Aorta (tissue), 5 donors: ENCODE data around the gene SPATA12. TPM values are rescaled to one million over a fixed set of nuclear protein-coding genes. Genes with fewer than 3 reads are reported as not detected.

Experiments used
- ATAC-seq: fragments of 200-7000 bp; cut with Tn5 transposase; one replicate; pipeline ENCODE4 v1.9.1; 2022; ENCODE audit warnings: moderate library complexity; ENCODE audit not compliant: low FRiP score
- DNase-seq, 2 donors: peaks; one replicate each; pipeline ENCODE4 v3.0.0-alpha.2; 2020
- H3K27ac ChIP-seq, 2 donors: one replicate each; pipeline ENCODE4 v1.5.1; 2013; ENCODE audit warnings: low read length in 2 of 2, mild to moderate bottlenecking in 2 of 2, moderate library complexity in 2 of 2, control low read depth in 1 of 2, inconsistent platforms in 1 of 2, low read depth in 1 of 2
- H3K27me3 ChIP-seq, 2 donors: one replicate each; pipeline ENCODE4 v1.6.1; 2013; ENCODE audit warnings: control low read depth in 1 of 2, low read length in 1 of 2, mild to moderate bottlenecking in 1 of 2, moderate library complexity in 1 of 2; ENCODE audit not compliant: insufficient read depth in 2 of 2, control insufficient read depth in 1 of 2
- H3K36me3 ChIP-seq, 2 donors: one replicate each; pipeline ENCODE4 v1.6.1; 2013; ENCODE audit warnings: control low read depth in 1 of 2, low read length in 1 of 2, mild to moderate bottlenecking in 1 of 2; ENCODE audit not compliant: insufficient read depth in 2 of 2, control insufficient read depth in 1 of 2
- H3K4me1 ChIP-seq, 2 donors: one replicate each; pipeline ENCODE4 v1.6.1; 2013; ENCODE audit warnings: low read length in 2 of 2, control low read depth in 1 of 2, mild to moderate bottlenecking in 1 of 2, moderate library complexity in 1 of 2; ENCODE audit not compliant: insufficient read depth in 2 of 2, control insufficient read depth in 1 of 2
- H3K4me3 ChIP-seq, 2 donors: one replicate each; pipeline ENCODE4 v1.5.1; 2013; ENCODE audit warnings: low read length in 2 of 2, control low read depth in 1 of 2, mild to moderate bottlenecking in 1 of 2
- H3K9me3 ChIP-seq: one replicate; pipeline ENCODE4 v1.6.1; 2013; ENCODE audit warnings: mild to moderate bottlenecking, low read length; ENCODE audit not compliant: control insufficient read depth
- WGBS, 2 donors: extraction: QIAGEN DNeasy Blood & Tissue Kit; methylation state at CpG; one replicate each; pipeline ENCODE4 v1.1.7; 2013; 5-methylcytosine and 5-hydroxymethylcytosine counted together
- intact Hi-C, 2 donors: fragments of 100-400 bp; cut with DNase I; formaldehyde crosslinking; loops; one replicate each; pipeline versions ENCODE4 v1.14.2 to v1.15.0; 2022
- polyA plus RNA-seq, 2 donors: library from polyadenylated mRNA; stranded (reverse); fragments of 200-250 nt; gene quantifications; one replicate each; pipeline ENCODE4 v1.2.3, GENCODE V29; 2013
- total RNA-seq, 2 donors: library from RNA; stranded (reverse); fragmentation: NEBNext Ultra II Directional; extraction: Animal tissue kit (Norgen Biotek cat#: 25700); gene quantifications; one replicate each; pipeline ENCODE4 v1.2.1, GENCODE V29; 2021
- donor health status: healthy with polysubstance abuse.
- donor health status: Bipolar disorder and iron deficiency.
- donor health status: DM: no; HTN: no; CAD: no.
- donor health status: DM: no; HTN: no; CAD: no.
- donor health status: DM: yes; HTN: yes; CAD: no.

Gene SPATA12
- total and polyA plus RNA-seq, 4 donors: not detected

- H3K4me3 ChIP-seq: no peak overlapping the region
- no peak overlapping the region for H3K27ac ChIP-seq
- 45 to 47% methylated on average over 10 of the region's 10 CpGs for WGBS, 2 donors
- peaks cover 0 to 5% of the 10 kb centered on the region in 2 donors for H3K4me1 ChIP-seq
- H3K27me3 ChIP-seq: no peaks in the 10 kb centered on the region
- DNase-seq (no peak), ATAC-seq (no peak)
- H3K36me3 ChIP-seq: no peaks in the 10 kb centered on the region
- no peaks in the 10 kb centered on the region for H3K9me3 ChIP-seq
- intact Hi-C loops: no loop called here
Measured at GRCh38 chr3:57120451-57121174, 60.1 kb downstream of the SPATA12 start.

Other genes with a start within 250 kb of the SPATA12 start
- gene IL17RD, start 104.7 kb downstream of the SPATA12 start, total RNA-seq: 10 to 100 TPM in 1 of 2 donors, 1 to 10 TPM in 1; 4.3 to 17.0 TPM
- under 1 TPM; 0.63 to 0.64 TPM for gene IL17RD, start 104.7 kb downstream of the SPATA12 start, polyA plus RNA-seq
- gene HESX1, start 139.3 kb downstream of the SPATA12 start, total RNA-seq: 1 to 10 TPM in 1 of 2 donors, under 1 TPM in 1; 0.36 to 1.9 TPM
- gene HESX1, start 139.3 kb downstream of the SPATA12 start, polyA plus RNA-seq: 1 to 10 TPM in 1 of 2 donors, under 1 TPM in 1; 0.95 to 1.8 TPM
- 10 to 100 TPM; 40.6 to 54.7 TPM for gene APPL1, start 167.1 kb downstream of the SPATA12 start, total RNA-seq
- gene APPL1, start 167.1 kb downstream of the SPATA12 start, polyA plus RNA-seq: 10 to 100 TPM; 13.1 to 13.4 TPM
- not detected for gene ASB14, start 232.0 kb downstream of the SPATA12 start, total RNA-seq
- under 1 TPM in 1 of 2 donors, not detected in 1; 0.08 TPM for gene ASB14, start 232.0 kb downstream of the SPATA12 start, polyA plus RNA-seq